NOMO-1 treated with dmso at 0.1 percent for 144 hours (cell line): ENCODE measurements around the gene MTFMT.
A peak's percentile ranks its signal among the peaks of the same experiment; 100 is the strongest.
"Not testable (repeated sequence)": the region's sequence is repeated elsewhere in the genome, so short reads cannot be mapped to it uniquely, and the experiment has no call there.

Experiments
- DNase-seq: peaks from one replicate; lab custom pipeline; 2025; ENCODE audit not compliant: unreplicated experiment; lab: John Stamatoyannopoulos, UW

MTFMT gene

GRCh38 chr15:65040461-65040860 is 11.0 kb upstream of the MTFMT start:
- no peak for DNase-seq

GRCh38 chr15:65038836-65039235 is 9.4 kb upstream of the MTFMT start:
- no peak for DNase-seq

- no peak for DNase-seq
Observed at GRCh38 chr15:65038428-65038827, 9.0 kb upstream of the MTFMT start.

- no peak for DNase-seq
Observed at GRCh38 chr15:65037309-65037708, 7.9 kb upstream of the MTFMT start.

- DNase-seq, result no peak
Observed at GRCh38 chr15:65034719-65035118, 5.3 kb upstream of the MTFMT start.

GRCh38 chr15:65033659-65034269 is 4.3 kb upstream of the MTFMT start:
- peak; percentile 31 for DNase-seq

GRCh38 chr15:65032801-65033537 is 3.5 kb upstream of the MTFMT start:
- peak; percentile 41 for DNase-seq

- DNase-seq, result no peak
Observed at GRCh38 chr15:65029736-65030208, 333 bp upstream of the MTFMT start.

- DNase-seq, result no peak
Observed at GRCh38 chr15:65028338-65028737, 1.1 kb downstream of the MTFMT start.

GRCh38 chr15:65027593-65027992 is 1.8 kb downstream of the MTFMT start:
- no peak for DNase-seq

GRCh38 chr15:65026756-65027155 is 2.7 kb downstream of the MTFMT start:
- no peak for DNase-seq

- no peak for DNase-seq
Observed at GRCh38 chr15:65021488-65021887, 8.0 kb downstream of the MTFMT start.

GRCh38 chr15:65020419-65020818 is 9.0 kb downstream of the MTFMT start:
- DNase-seq, result no peak

GRCh38 chr15:65011198-65011597 is 18.2 kb downstream of the MTFMT start:
- DNase-seq, result not testable (repeated sequence)

- peak; percentile 71 for DNase-seq
Observed at GRCh38 chr15:65008983-65009382, 20.5 kb downstream of the MTFMT start.

GRCh38 chr15:65006876-65007275 is 22.6 kb downstream of the MTFMT start:
- DNase-seq, result no peak

GRCh38 chr15:65004993-65005392 is 24.4 kb downstream of the MTFMT start:
- no peak for DNase-seq

- DNase-seq, result no peak
Observed at GRCh38 chr15:64997745-64998375, 31.6 kb downstream of the MTFMT start.

GRCh38 chr15:64997066-64997465 is 32.4 kb downstream of the MTFMT start:
- no peak for DNase-seq

- no peak for DNase-seq
Observed at GRCh38 chr15:64993290-64993689, 36.1 kb downstream of the MTFMT start.

GRCh38 chr15:64991536-64992135 is 37.8 kb downstream of the MTFMT start:
- DNase-seq, result no peak

GRCh38 chr15:64990168-64990470 is 39.3 kb downstream of the MTFMT start:
- DNase-seq, result no peak
